Measurements from ENCODE around the gene CACNA1S. TPM values are rescaled to one million over a fixed set of nuclear protein-coding genes. Genes with fewer than 3 reads are reported as not detected.

CACNA1S gene
- total and polyA plus RNA-seq, 2 of the 13 experiments (the other 11 are each of a cell fraction or from before 2014, with no cell fraction given): not detected

DNA sequence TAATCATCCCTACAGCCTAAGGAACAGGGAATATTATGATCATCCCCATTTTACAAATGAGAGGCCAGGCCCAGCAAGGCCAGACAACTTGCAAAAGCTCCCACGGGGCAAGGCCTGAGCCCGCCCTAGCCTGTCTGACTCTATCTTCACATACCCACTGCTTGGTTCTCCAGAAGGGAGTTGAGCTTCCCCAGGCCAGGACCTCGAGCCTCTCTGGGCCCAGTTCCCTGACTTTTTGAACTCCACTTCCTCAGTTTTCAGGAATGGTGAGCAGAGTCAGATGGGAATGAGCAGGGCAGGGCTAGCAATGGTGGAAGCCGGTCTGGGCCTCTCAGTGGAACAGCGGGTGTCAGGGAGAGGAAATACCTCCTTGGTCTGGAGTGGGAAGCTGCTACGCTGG lies 39.3 kb downstream of the CACNA1S start:
- H3K79me2 ChIP-seq (ENCODE audit: insufficient read depth, low read length): no peaks in the 10 kb centered on the region
- in situ Hi-C loops (cut with HindIII; ENCODE audit: extremely low pct_ligation_motif_present, low pct_unique_long_range_greater_than_20kb): no loop called here

More for the DNA sequence above, 39.3 kb downstream of the CACNA1S start:
- H3K9ac ChIP-seq (ENCODE audit: insufficient read depth, low read depth, low read length): no peak overlapping the region
- CTCF ChIA-PET (ENCODE audit: low intra/inter-chr PET ratio, low total read pairs): no interaction called here
- H3K27ac ChIP-seq (ENCODE audit: extremely low read length, insufficient read depth, low read length): no peak overlapping the region
- H3K4me3 ChIP-seq (replicated peaks in 1 of 3; ENCODE audit: insufficient read depth in 1 of 3, low read depth in 2 of 3, low read length in 3 of 3): no peak overlapping the region
- H4K20me1 ChIP-seq (ENCODE audit: insufficient read depth, low read length): no peaks in the 10 kb centered on the region
- ATAC-seq (no peak), DNase-seq (ENCODE audit: low spot score) (no peak), FAIRE-seq (no peak)
- WGBS (ENCODE audit: low lambda C conversion rate): 8% methylated on average over 5 of the region's 6 CpGs
- POLR2A ChIA-PET: no interaction called here
- H3K4me1 ChIP-seq (ENCODE audit: insufficient read depth, low read length): no peaks in the 10 kb centered on the region
- H3K27me3 ChIP-seq (ENCODE audit: control insufficient read depth in 1 of 2, insufficient read depth in 2 of 2, low read length in 2 of 2): peaks cover 1 to 49% of the 10 kb centered on the region in 2 experiments; a peak in 4 of 5 replicates
- intact Hi-C loops (cut with micrococcal nuclease; ENCODE audit: unreplicated experiment): no loop called here
- no peak overlapping the region for H3K4me2 ChIP-seq (ENCODE audit: low read depth, low read length)
- TF ChIP-seq SETDB1 (CRISPR knock-in tag; IDR thresholded peaks at IDR 0.05; ENCODE audit: borderline replicate concordance) (no peak), ZNF878 (CRISPR knock-in tag; IDR thresholded peaks at IDR 0.05) (no peak), JARID2 (CRISPR knock-in tag; IDR thresholded peaks at IDR 0.05; ENCODE audit: insufficient replicate concordance) (no peak), ZNF678 (CRISPR knock-in tag; IDR thresholded peaks at IDR 0.05) (no peak), ZNF761 (CRISPR knock-in tag; conservative IDR thresholded peaks at IDR 0.05) (no peak), ZNF143 (CRISPR knock-in tag; IDR thresholded peaks at IDR 0.05) (no peak), ZFAT (CRISPR knock-in tag; conservative IDR thresholded peaks at IDR 0.05) (no peak)
- TF ChIP-seq, protein P1, sequence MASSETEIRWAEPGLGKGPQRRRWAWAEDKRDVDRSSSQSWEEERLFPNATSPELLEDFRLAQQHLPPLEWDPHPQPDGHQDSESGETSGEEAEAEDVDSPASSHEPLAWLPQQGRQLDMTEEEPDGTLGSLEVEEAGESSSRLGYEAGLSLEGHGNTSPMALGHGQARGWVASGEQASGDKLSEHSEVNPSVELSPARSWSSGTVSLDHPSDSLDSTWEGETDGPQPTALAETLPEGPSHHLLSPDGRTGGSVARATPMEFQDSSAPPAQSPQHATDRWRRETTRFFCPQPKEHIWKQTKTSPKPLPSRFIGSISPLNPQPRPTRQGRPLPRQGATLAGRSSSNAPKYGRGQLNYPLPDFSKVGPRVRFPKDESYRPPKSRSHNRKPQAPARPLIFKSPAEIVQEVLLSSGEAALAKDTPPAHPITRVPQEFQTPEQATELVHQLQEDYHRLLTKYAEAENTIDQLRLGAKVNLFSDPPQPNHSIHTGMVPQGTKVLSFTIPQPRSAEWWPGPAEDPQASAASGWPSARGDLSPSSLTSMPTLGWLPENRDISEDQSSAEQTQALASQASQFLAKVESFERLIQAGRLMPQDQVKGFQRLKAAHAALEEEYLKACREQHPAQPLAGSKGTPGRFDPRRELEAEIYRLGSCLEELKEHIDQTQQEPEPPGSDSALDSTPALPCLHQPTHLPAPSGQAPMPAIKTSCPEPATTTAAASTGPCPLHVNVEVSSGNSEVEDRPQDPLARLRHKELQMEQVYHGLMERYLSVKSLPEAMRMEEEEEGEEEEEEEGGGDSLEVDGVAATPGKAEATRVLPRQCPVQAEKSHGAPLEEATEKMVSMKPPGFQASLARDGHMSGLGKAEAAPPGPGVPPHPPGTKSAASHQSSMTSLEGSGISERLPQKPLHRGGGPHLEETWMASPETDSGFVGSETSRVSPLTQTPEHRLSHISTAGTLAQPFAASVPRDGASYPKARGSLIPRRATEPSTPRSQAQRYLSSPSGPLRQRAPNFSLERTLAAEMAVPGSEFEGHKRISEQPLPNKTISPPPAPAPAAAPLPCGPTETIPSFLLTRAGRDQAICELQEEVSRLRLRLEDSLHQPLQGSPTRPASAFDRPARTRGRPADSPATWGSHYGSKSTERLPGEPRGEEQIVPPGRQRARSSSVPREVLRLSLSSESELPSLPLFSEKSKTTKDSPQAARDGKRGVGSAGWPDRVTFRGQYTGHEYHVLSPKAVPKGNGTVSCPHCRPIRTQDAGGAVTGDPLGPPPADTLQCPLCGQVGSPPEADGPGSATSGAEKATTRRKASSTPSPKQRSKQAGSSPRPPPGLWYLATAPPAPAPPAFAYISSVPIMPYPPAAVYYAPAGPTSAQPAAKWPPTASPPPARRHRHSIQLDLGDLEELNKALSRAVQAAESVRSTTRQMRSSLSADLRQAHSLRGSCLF (CRISPR knock-in tag; IDR thresholded peaks at IDR 0.05; ENCODE audit: borderline replicate concordance): no peak
- H2AFZ ChIP-seq (ENCODE audit: low read length): no peak overlapping the region
- BruUV-seq (replicated peaks): no TSS peak
- no peaks in the 10 kb centered on the region for H3K36me3 ChIP-seq (replicated peaks in 1 of 2; ENCODE audit: control insufficient read depth in 1 of 2, insufficient read depth in 2 of 2, low read length in 2 of 2)
- no peaks in the 10 kb centered on the region for H3K9me3 ChIP-seq (ENCODE audit: low read length)
